Lower leg skin (tissue), 4 donors: ENCODE results near the gene INTS3. TPM values are rescaled to one million over a fixed set of nuclear protein-coding genes. Genes with fewer than 3 reads are reported as not detected.
"Not testable (repeated sequence)": the region's sequence is repeated elsewhere in the genome, so short reads cannot be mapped to it uniquely, and the experiment has no call there.

Experiments
- DNase-seq, 2 donors: peaks; one replicate each; pipeline ENCODE4 v3.0.0-alpha.2; 2019; ENCODE audit warnings: low spot score in 2 of 2
- H3K4me3 ChIP-seq: fragments of 200-600 bp; sonication (generic); 2 replicates; pipeline ENCODE4 v1.5.1; 2017; ENCODE audit warnings: mild to moderate bottlenecking, low read depth; ENCODE audit not compliant: poor library complexity, severe bottlenecking
- CTCF ChIP-seq, 3 donors: fragments of 450-650 bp; IDR thresholded peaks; one replicate each; pipeline ENCODE4 v1.5.1; 2016; ENCODE audit warnings: antibody characterized with exemption in 3 of 3, mild to moderate bottlenecking in 3 of 3, moderate library complexity in 2 of 3
- POLR2A ChIP-seq, 2 donors: fragments of 450-650 bp; IDR thresholded peaks; one replicate each; pipeline ENCODE4 v1.6.1; 2016 to 2017; ENCODE audit warnings: antibody characterized with exemption in 2 of 2, mild to moderate bottlenecking in 1 of 2, moderate library complexity in 1 of 2
- WGBS, 2 donors: methylation state at CpG; one replicate each; pipeline ENCODE4 v1.1.5; 2018; 5-methylcytosine and 5-hydroxymethylcytosine counted together
- intact Hi-C: fragments of 100-400 bp; cut with DNase I; formaldehyde crosslinking; loops from one replicate; pipeline ENCODE4 v1.15.0; 2023; ENCODE audit warnings: low total_unique reads
- total RNA-seq, 4 donors: library from RNA; depleted of rRNA; stranded (reverse); fragments of >200 nt; gene quantifications; one replicate each; pipeline ENCODE4 v1.1.0, GENCODE V29; 2016

INTS3 gene
- total RNA-seq, 4 donors from 2014 or later, result 28.0 to 31.5 (median 29.6) TPM

- no peak for DNase-seq
- 69 to 89% methylated on average over 6 of the region's 6 CpGs for WGBS, 2 donors
- TF ChIP-seq CTCF (IDR thresholded peaks at IDR 0.05) (no peak), POLR2A (IDR thresholded peaks at IDR 0.05) (no peak)
- no peak overlapping the region for H3K4me3 ChIP-seq
- intact Hi-C loops, result no loop called here
These were observed 28.7 kb upstream of the INTS3 start for GRCh38 chr1:153698923-153699714.

- no peak overlapping the region for H3K4me3 ChIP-seq
- intact Hi-C loops, result no loop called here
- 81 to 91% methylated on average over 6 of the region's 6 CpGs for WGBS, 2 donors
- no peak for TF ChIP-seq CTCF (IDR thresholded peaks at IDR 0.05)
- TF ChIP-seq POLR2A (IDR thresholded peaks at IDR 0.05), result no peak
- DNase-seq, result no peak
These were observed 28.1 kb upstream of the INTS3 start for GRCh38 chr1:153699768-153700167.

- H3K4me3 ChIP-seq, result no peak overlapping the region
- intact Hi-C loops, result no loop called here
- WGBS, 2 donors, result 61 to 73% methylated on average over 9 of the region's 9 CpGs
- TF ChIP-seq CTCF (IDR thresholded peaks at IDR 0.05), result no peak
- DNase-seq, result no peak
These were observed 22.4 kb upstream of the INTS3 start for GRCh38 chr1:153705484-153705883.

GRCh38 chr1:153711026-153711425, 16.8 kb upstream of the INTS3 start:
- DNase-seq, result no peak
- TF ChIP-seq POLR2A (IDR thresholded peaks at IDR 0.05) (no peak), CTCF (IDR thresholded peaks at IDR 0.05) (no peak)
- 25 to 28% methylated on average over 7 of the region's 7 CpGs for WGBS, 2 donors
- no peak overlapping the region for H3K4me3 ChIP-seq
- intact Hi-C loops, result no loop called here

- DNase-seq, H3K4me3 ChIP-seq, intact Hi-C loops: not testable (repeated sequence)
- 78 to 85% methylated on average over 5 of the region's 5 CpGs for WGBS, 2 donors
These were observed 11.6 kb upstream of the INTS3 start for GRCh38 chr1:153716211-153716610.

- WGBS, 2 donors, result 88 to 90% methylated on average over 3 of the region's 3 CpGs
- intact Hi-C loops, result no loop called here
- H3K4me3 ChIP-seq, result no peak overlapping the region
- no peak for TF ChIP-seq POLR2A (IDR thresholded peaks at IDR 0.05)
- TF ChIP-seq CTCF (IDR thresholded peaks at IDR 0.05), result no peak
- DNase-seq, result no peak
These were observed 10.5 kb upstream of the INTS3 start for GRCh38 chr1:153717330-153717729.
